ENCODE measurements around the gene MIA3. TPM values are rescaled to one million over a fixed set of nuclear protein-coding genes. Genes with fewer than 3 reads are reported as not detected.
"Not testable (repeated sequence)": the region's sequence is repeated elsewhere in the genome, so short reads cannot be mapped to it uniquely, and the experiment has no call there.

The MIA3 gene
- polyA plus RNA-seq, 1 donor from 2014 or later = 26.9 TPM

GRCh38 chr1:222669107-222669506, 51.2 kb downstream of the MIA3 start:
- H3K9me3 ChIP-seq (ENCODE audit: low read length); H3K27ac ChIP-seq (ENCODE audit: low read length); H2AFZ ChIP-seq (ENCODE audit: low read depth, low read length); H3K79me2 ChIP-seq (replicated peaks; ENCODE audit: insufficient read depth, low read length); H4K20me1 ChIP-seq (ENCODE audit: insufficient read depth); H3K4me3 ChIP-seq (ENCODE audit: low read length); H3K27me3 ChIP-seq (ENCODE audit: insufficient read depth, low read depth, low read length); H3K4me2 ChIP-seq (ENCODE audit: low read length); H3K9ac ChIP-seq (ENCODE audit: low read length); H3K9me2 ChIP-seq (ENCODE audit: insufficient read depth, low read length); H3F3A ChIP-seq (ENCODE audit: insufficient read depth, low read length, poor library complexity, severe bottlenecking); H3K36me3 ChIP-seq (ENCODE audit: insufficient read depth, low read length): not testable (repeated sequence)

GRCh38 chr1:222670110-222670509, 52.2 kb downstream of the MIA3 start:
- Histone ChIP-seq H3K9me2 (ENCODE audit: insufficient read depth, low read length) (no peaks in the 10 kb centered on the region), H3K4me2 (ENCODE audit: low read length) (no peak overlapping the region), H4K20me1 (ENCODE audit: insufficient read depth) (no peaks in the 10 kb centered on the region), H3K9me3 (ENCODE audit: low read length) (no peaks in the 10 kb centered on the region), H3K4me3 (ENCODE audit: low read length) (no peak overlapping the region), H3K9ac (ENCODE audit: low read length) (no peak overlapping the region), H3F3A (ENCODE audit: insufficient read depth, low read length, poor library complexity, severe bottlenecking) (no peaks in the 10 kb centered on the region), H2AFZ (ENCODE audit: low read depth, low read length) (no peak overlapping the region), H3K27ac (ENCODE audit: low read length) (no peak overlapping the region), H3K27me3 (ENCODE audit: insufficient read depth, low read depth, low read length) (no peaks in the 10 kb centered on the region), H3K79me2 (replicated peaks; ENCODE audit: insufficient read depth, low read length) (no peaks in the 10 kb centered on the region), H3K36me3 (ENCODE audit: insufficient read depth, low read length) (no peaks in the 10 kb centered on the region)
- no peak for TF ChIP-seq MXI1 (conservative IDR thresholded peaks at IDR 0.05; ENCODE audit: poor library complexity, severe bottlenecking)
- no peak for TF ChIP-seq RAD21 (conservative IDR thresholded peaks at IDR 0.05)
- TF ChIP-seq SMC3 (conservative IDR thresholded peaks at IDR 0.05; ENCODE audit: poor library complexity) = no peak
- TF ChIP-seq TAF1 (IDR thresholded peaks at IDR 0.05; ENCODE audit: low read depth) = no peak
- TF ChIP-seq CTCF (IDR thresholded peaks at IDR 0.05; ENCODE audit: poor library complexity, severe bottlenecking) = no peak
- TF ChIP-seq POLR2AphosphoS5 (IDR thresholded peaks at IDR 0.05) = no peak
- TF ChIP-seq REST (IDR thresholded peaks at IDR 0.05; ENCODE audit: borderline replicate concordance) = no peak

GRCh38 chr1:222680080-222680479, 62.2 kb downstream of the MIA3 start:
- no peak overlapping the region for H3K9ac ChIP-seq (ENCODE audit: low read length)
- TF ChIP-seq EZH2 (IDR thresholded peaks at IDR 0.05; ENCODE audit: borderline replicate concordance, insufficient read depth, low read length, poor library complexity, severe bottlenecking) = no peak
- no peak for TF ChIP-seq SMC3 (conservative IDR thresholded peaks at IDR 0.05; ENCODE audit: poor library complexity)
- TF ChIP-seq MXI1 (conservative IDR thresholded peaks at IDR 0.05; ENCODE audit: poor library complexity, severe bottlenecking) = no peak
- TF ChIP-seq POLR2AphosphoS5 (IDR thresholded peaks at IDR 0.05) = no peak
- no peak for TF ChIP-seq TAF1 (IDR thresholded peaks at IDR 0.05; ENCODE audit: low read depth)
- no peak for TF ChIP-seq RAD21 (conservative IDR thresholded peaks at IDR 0.05)
- no peak for TF ChIP-seq CTCF (IDR thresholded peaks at IDR 0.05; ENCODE audit: poor library complexity, severe bottlenecking)
- no peak for TF ChIP-seq EP300 (conservative IDR thresholded peaks at IDR 0.05; ENCODE audit: poor library complexity, severe bottlenecking)
- TF ChIP-seq REST (IDR thresholded peaks at IDR 0.05; ENCODE audit: borderline replicate concordance) = no peak
- H2AFZ ChIP-seq (ENCODE audit: low read depth, low read length) = no peak overlapping the region
- no peak overlapping the region for H3K4me2 ChIP-seq (ENCODE audit: low read length)
- no peak overlapping the region for H3K4me3 ChIP-seq (ENCODE audit: low read length)
- H4K20me1 ChIP-seq (ENCODE audit: insufficient read depth) = no peaks in the 10 kb centered on the region
- H3K27ac ChIP-seq (ENCODE audit: low read length) = no peak overlapping the region
- H3K79me2 ChIP-seq (replicated peaks; ENCODE audit: insufficient read depth, low read length) = no peaks in the 10 kb centered on the region
- no peaks in the 10 kb centered on the region for H3K9me3 ChIP-seq (ENCODE audit: low read length)
- no peaks in the 10 kb centered on the region for H3K27me3 ChIP-seq (ENCODE audit: insufficient read depth, low read depth, low read length)
- H3F3A ChIP-seq (ENCODE audit: insufficient read depth, low read length, poor library complexity, severe bottlenecking) = no peaks in the 10 kb centered on the region
- no peaks in the 10 kb centered on the region for H3K9me2 ChIP-seq (ENCODE audit: insufficient read depth, low read length)
- H3K36me3 ChIP-seq (ENCODE audit: insufficient read depth, low read length) = no peaks in the 10 kb centered on the region

All from neural cell (in vitro differentiated cells).